Hematopoietic multipotent progenitor cell treated with erythropoietin and hydrocortisone succinate and interleukin-3 and kit ligand, for 4 days (in vitro differentiated cells): Measurements from ENCODE around the gene SDS.

Experiments used
- DNase-seq: peaks from one replicate; pipeline ENCODE4 v3.0.0-alpha.2; 2015

The SDS gene

DNA sequence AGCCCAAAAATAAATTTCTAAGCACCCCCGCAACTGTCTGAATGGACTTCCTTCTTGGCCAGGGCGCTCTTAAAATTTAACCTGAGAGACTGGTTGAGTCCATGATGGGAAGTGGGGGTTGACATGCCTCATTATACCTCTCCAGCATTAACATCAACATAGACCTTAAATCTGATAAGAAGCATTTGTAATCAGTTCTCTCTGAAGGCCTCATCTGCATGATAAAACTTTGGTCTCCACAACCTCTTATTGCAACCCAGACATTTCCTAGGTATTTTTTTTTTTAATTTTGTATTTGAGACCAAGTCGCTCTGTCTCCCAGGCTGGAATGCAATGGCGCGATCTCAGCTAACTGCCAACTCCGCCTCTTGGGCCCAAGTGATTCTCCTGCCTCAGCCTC lies 58.4 kb downstream of the SDS start:
- no peak for DNase-seq
